ENCODE measurements around the gene KIAA0513. TPM values are rescaled to one million over a fixed set of nuclear protein-coding genes. Genes with fewer than 3 reads are reported as not detected.

Gene KIAA0513, protein sequence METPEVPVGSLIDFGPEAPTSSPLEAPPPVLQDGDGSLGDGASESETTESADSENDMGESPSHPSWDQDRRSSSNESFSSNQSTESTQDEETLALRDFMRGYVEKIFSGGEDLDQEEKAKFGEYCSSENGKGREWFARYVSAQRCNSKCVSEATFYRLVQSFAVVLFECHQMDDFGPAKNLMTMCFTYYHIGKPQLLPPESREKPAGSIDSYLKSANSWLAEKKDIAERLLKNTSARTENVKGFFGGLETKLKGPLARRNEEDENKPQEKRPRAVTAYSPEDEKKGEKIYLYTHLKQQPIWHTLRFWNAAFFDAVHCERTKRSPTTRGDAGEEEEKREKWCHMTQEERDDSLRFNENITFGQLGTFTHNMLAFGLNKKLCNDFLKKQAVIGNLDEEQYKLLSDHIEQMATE
- 4.8 TPM for polyA plus RNA-seq (ENCODE audit: insufficient read length)
- long read RNA-seq, donor 1, full-length matches to known transcripts, result 2 of 2 reads
- long read RNA-seq, donor 1, partial matches to known transcripts, result 0 of 2 reads
- long read RNA-seq, donor 1, other reads (novel, unspliced or antisense), result 0 of 2 reads
- long read RNA-seq, donor 2, result 0 reads
- long read RNA-seq, donor 3, partial matches to known transcripts, result 0 of 1 reads
- long read RNA-seq, donor 3, other reads (novel, unspliced or antisense), result 0 of 1 reads
- long read RNA-seq, donor 4, result 0 reads
- long read RNA-seq, donor 5, full-length matches to known transcripts, result 1 of 1 reads
- long read RNA-seq, donor 5, partial matches to known transcripts, result 0 of 1 reads
- long read RNA-seq, donor 5, other reads (novel, unspliced or antisense), result 0 of 1 reads
- long read RNA-seq, donor 6, full-length matches to known transcripts, result 1 of 1 reads
- long read RNA-seq, donor 6, partial matches to known transcripts, result 0 of 1 reads
- long read RNA-seq, donor 6, other reads (novel, unspliced or antisense), result 0 of 1 reads
- long read RNA-seq, donor 7, full-length matches to known transcripts, result 1 of 1 reads
- long read RNA-seq, donor 7, partial matches to known transcripts, result 0 of 1 reads
- long read RNA-seq, donor 7, other reads (novel, unspliced or antisense), result 0 of 1 reads
- long read RNA-seq, donor 8, result 0 reads

DNA sequence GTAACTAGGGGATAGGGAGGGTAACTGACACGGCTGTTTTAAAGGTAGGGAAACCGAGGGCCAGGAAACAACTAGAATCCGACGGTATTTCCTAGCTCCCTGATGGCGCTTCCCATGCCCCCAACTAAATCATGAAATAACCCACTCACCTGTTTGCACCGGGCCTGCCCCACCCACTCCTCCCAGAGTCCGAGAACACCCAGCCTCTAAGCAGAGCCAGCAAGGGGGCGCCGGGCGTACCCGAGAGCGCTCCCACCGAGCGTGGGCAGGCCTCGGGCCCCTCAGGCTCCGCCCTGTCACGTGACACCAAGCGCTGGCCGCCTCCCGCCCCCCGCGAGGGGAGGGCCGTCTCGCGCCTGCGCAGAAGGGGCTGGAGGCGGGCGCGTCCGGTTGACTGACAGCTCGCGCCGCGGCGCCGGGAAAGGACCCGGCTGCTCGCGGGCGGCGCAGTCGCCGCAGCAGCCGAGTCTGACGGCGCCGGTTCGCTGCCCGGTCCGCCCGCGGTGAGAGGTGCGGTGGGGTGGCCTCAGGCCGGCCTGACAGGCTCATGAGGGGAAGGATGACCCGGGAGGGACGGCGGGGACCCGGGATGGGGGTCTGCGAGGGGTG, at the start of gene KIAA0513:
Gene KIAA0513 (plus strand): TSS at position 447 of the 609 bp plus-strand sequence. CDS start 39,277 bp downstream, outside the sequence.
- DNase-seq, result peak; percentile 95

DNA sequence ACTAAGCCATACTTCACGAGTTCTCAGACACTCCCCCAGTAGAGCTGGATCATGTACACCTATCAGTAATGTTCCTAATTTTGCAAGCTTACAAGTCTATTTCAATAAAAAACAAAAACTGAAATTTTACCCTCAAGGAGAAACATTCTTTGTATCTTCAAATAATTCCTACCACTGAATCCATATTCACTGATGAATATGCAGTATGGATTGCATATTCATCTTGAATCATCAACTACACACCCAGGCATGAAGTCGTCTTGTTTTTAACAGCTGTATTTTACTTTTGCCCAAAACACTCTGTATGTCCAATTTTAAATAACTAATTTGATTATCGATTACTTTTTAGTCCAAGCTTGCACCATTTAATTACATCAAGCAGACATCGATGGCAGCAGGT, 48.1 kb upstream of the KIAA0513 start:
- no peak for DNase-seq

DNA sequence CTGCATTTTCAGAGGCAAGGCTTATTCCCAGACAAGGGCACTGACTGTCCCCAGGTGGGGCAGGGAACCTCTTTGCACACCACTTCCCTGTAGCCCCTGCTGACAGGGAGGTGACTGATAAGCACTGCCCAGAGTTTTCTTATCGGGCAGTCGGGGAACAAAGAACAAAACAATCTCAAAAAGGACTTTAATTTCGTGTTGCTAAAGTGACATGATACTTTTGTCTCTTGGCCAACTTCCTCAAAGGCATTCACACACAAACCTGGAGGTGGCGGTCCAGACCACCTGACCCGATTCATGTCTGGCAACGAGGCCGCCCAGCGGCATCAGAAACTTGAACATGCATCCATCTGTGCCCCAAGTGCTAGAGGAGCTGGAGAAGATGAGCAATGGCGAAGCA, 45.2 kb upstream of the KIAA0513 start:
- no peak for DNase-seq

DNA sequence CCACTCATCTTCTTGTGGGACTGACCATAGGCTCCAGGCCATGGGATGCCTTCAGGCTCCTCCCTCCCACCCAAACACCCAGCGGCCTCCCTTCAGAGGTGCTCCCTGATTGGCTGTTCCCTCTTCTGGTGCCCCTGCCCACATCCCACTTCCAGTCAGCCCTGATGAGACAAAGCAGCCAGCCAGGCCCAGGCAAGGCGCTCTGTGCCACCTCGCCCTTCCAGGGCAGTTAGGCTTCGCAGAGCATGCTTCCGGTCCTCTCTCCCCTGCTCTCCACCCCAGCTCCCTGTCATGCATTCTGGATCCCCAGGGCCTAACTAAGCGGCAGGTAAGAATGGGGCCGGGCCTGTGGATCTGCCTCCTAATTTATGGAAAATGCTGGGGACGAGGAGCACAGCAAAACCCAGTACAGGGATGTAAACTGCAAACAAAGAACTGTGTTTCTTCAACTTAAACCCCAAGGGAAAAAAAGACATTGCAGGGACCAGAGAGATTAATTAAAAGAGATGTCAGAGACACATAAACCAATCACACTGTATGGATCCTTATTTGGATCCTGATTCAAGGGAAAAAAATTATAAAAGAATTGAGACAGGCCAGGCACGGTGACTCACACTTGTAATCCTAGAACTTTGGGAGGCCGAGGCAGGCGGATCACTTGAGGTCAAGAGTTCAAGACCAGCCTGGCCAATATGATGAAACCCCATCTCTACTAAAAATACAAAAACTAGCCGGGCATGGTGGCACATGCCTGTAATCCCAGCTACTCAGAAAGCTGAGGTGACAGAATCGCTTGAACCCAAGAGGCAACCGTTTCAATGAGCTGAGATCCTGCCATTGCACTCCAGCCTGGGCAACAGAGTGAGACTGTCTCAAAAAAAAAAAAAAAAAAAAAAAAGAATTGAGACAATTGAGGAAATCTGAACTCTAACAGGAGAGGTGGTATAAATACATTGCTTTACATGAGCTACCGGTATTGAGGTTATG, 42.2 kb upstream of the KIAA0513 start:
- no peak for DNase-seq

DNA sequence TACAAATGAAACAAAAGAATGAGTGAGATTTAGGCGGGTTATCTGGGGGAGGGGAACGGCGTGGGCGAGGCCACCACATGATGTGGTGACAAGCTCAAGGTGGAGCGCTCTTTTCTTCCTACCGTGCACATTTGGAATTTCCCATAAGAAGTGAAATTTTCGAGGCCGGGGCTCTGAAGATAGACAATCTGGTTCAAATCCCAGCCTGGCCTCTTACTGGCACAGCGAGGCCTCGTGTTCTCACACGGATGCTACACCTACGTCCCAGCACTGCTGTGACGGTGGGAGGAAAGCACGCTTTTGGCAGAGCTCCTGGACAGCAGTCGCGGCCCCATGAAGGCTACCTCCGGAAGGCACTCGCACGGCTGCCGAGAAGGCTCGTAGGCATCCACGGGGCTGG, 41.5 kb upstream of the KIAA0513 start:
- no peak for DNase-seq

DNA sequence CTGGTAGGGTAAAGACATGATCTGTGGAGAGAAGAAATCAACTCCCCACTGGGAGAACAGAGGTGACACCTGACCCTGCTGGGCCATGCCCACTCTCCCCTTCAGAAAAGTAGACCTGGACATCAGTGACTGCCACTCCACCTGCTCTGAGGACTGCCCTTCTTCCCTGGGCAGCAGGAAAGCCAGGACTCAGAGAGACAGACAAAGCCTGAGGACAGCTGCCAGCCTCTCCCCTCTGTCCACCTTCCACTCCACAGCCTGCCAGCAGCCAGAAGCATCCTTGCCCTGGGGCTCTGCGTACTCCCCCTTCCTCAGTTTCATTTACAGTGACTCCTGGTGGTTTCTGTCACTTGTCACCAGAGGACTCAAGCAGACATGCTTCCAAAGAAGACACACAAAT, 40.7 kb upstream of the KIAA0513 start:
- DNase-seq, result no peak

DNA sequence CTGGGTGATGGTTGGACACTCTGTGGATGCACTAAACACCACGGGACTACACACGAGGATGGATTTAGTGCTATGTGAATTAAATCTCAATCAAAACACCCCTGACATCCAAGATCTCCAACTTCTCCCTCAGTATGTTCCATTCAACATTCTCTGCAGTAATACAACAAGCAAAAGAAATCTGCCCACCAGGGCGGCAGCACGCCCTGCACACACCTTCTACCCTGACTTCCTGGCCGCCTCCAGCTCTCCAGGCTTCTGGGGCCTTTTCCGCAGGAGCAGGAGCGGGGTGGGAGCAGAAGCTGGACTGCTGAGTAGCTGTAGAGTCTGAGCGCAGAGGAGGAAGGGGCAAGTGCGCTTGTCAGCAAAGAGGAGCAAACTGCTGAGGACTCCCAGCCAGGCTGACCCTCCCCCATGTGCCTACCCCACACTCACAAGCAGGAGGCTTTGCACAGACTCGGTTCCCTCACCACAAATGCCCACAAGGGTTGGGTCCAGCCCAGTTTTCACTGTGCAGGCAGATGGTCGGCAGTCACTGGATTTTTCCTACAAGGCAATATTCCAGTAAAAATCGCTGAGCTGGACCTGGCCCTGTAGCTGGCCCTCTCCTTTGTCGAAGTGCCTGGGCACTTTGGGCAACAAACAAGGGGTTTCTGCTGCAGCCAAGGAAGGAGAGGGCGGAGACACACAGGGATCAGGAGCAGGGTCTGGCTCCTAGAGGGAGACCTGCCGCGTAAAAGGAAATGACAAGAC, 39.1 kb upstream of the KIAA0513 start:
- no peak for DNase-seq

DNA sequence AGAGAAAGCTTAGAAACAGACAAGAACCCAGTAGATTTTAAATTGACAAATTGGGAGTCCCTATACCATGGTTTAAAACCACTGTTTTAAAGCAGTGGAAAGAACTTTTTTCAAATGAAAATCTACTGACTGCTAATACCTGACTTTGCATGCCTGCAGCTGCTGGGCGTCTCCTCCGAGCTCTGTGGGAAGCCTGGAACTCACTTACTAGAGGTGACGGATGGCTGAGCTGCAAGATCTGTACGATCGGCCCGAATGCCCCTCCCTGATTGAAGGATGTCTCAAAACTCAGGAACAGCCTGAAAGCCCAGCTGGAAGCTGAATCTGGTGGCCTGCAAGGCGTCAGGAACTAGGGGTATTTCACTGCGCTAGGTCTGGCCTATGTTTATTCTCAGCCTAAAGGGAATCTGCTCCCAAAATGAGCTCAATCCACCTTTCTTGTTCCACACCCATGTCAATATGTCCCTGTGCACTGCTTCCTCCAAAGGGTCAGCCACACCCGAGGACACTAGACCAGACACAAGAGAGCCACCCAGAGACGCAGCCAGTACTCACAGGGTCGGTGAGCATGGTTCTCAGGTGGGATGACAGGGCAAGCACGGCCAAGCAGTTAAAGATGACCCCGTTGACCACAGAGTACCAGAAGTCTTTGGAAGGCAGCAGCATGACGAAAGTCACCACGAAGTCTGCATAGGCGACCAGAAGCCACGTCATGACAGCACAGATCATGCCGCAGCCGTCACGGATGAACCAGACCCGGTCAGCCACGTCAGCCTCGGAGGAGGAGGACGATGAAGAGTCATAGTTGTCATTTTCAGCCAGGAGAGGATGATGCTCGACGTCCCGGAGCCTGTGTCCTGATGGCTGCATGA, 37.6 kb upstream of the KIAA0513 start:
- no peak for DNase-seq

DNA sequence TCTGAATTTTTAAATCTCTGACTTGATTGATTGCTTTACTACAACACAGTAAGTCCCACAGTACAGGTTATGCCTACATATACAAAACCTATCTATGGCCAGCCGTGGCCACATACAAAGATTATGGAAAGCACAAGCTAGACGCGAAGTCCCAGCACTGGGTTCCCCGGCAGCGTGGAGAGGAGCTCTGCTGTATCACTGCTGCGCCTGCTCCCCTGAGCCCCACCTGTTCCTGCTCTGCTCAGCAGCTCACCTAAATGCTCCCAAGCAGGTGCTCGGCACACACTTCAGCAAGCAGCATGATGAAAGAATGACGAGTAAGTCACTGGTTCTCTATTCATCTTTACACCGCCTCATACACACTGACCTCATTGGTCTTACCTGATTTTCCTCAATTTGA, 36.8 kb upstream of the KIAA0513 start:
- DNase-seq, result no peak

DNA sequence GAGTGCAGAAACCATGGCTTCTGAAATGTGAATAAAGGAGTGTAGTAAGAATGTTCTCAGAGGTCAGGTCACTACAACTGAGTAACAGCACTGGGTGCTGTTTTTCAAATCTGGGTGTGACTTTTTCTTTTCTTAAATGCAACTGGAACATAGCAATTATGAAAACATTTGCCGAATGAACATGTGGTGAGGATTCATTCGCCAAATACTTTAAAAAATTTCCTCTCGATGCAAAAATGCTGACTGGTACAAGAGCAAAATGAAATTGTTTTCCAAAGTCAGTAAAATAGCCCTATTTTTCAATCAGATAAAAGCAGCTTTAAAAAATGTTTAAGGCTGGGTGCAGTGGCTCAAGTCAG, 34.9 kb upstream of the KIAA0513 start:
- no peak for DNase-seq

DNA sequence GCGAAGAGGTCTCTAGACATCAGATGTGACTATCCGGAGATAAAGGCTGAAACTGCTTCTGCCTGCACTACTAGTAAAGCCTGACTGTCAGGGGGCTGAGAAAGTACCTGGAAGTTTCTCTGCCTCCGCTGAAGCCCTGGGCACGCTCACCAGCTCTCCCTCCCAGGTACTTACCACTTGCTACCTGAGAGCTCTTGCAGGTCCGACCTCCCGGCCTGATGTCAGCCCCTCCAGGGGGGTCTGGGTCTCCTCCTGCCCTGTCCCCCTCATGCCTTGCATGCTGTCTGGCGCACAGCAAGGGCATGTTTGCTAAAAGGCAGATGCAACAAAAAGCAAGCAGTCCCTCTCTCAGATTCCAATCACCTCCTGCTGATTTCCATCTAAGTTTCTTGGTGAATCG, 33.7 kb upstream of the KIAA0513 start:
- no peak for DNase-seq

DNA sequence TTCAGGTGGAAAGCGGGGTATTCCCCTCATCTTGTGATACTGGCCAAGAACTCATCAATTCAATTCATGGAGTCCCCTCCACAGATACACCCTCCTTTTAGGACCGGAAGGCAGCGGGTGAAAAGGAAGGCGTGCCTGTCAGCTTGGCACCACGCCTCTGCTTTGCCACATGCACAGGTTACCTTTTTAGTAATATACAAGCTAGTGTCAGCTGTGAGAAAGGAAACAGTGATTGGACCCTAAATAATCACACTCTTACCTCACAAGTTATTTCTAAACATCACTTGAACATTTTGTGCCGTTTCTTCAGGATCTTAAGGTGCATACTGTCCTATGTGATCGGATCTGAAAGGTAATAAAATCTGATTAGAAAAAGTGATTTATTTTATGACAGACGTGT, 31.9 kb upstream of the KIAA0513 start:
- no peak for DNase-seq

DNA sequence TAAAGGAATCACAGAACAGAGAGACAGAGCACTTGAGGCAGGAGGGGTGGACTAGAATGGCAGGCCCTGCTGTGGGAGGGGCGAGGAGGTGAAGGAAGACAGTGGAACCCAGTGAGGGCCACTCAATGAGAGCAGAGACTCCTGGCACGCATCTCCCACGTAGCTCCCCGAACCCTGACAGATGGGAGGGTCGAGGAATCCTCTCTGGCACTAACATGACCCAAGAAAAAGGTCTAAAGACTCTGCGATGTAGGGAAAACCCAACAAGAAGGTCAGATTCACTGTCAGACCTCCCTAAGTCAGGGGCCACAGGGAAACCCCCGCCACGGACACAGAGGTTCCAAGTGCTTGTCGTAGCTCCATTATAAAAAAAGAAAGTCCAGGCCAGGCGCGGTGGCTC, 31.2 kb upstream of the KIAA0513 start:
- DNase-seq, result no peak

DNA sequence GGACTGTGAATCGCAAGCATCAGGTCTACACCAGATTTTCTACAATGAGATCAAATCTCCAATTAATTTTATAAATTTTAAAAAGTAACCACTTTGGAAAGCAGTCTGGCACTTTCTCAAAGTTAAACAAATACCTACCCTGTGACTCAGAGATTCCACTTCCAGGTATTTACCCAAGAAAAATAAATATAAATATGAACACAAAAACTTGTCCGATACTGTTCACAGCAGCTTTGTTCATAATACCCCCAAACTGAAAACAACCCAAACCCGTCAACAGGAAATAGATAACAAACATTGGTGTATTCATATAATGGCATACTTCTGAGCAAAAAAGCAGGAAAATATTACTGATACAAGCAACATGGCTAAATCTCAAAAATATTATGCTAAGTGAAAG, 28.4 kb upstream of the KIAA0513 start:
- no peak for DNase-seq

DNA sequence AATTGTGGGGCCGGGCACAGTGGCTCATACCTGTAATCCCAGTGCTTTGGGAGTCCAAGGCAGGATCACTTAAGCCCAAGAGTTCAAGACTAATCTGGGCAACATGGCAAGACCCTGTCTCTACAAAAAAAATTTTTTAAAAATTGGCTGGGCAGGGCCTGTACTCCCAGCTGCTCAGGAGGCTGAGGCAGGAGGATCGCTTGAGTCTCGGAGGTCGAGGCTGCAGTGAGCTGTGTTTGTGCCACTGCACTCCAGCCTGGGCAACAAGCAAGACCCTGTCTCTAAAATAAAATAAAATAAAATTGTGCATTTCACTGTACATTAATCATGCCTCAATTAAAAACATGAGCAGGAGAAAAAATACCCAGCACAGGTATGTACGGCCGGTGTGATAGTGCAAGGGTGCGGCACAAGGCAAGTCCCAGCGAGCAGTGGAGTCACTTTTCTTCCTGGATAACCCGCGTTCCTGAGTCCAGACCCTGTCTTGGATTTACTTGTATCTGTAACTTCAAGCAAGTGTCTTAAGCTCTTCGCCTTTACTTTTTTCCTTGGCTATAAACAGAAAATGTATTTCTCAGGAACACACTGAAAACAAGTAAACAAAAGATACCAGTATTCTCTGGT, 27.6 kb upstream of the KIAA0513 start:
- DNase-seq, result no peak

DNA sequence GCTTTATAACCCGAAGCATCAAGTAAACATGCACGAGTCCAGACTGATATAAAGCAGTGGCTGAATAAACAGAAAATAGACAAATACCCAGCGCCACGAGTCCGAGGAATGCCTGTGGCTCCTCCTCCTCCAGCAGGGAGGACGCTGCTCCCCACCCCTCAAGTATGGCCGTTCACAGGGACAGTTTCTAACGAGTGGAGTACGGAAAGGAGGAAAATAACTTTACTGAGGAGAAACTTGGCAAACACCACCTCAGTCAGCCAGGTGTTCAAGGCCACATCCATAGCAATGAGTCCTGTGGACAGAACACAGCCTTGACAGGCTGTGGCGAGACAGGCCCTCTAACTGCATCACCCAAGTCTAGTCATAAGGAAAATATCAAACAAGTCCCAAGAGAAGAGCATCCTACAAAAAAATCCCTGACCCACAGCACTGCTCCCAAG, 25.5 kb upstream of the KIAA0513 start:
- no peak for DNase-seq

DNA sequence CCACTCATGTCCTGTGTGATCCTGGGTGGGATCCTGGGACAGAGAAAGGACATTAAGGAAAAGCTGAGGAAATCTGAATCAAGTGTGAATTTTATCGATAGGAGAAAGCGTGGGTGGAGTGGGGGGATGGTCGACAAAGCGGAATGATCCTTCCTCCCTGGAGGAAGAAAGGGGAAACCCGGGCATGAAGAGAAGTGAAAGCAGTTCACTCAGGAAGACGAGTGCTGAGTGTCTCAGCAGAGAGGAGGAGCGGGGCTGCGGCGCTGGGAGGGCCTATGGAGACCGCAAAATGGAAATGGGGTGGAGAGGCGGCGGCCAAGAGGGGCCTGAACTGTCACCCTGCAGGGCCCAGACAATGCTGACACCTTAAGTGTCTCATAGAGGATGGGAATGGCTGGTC, 25.0 kb upstream of the KIAA0513 start:
- no peak for DNase-seq

DNA sequence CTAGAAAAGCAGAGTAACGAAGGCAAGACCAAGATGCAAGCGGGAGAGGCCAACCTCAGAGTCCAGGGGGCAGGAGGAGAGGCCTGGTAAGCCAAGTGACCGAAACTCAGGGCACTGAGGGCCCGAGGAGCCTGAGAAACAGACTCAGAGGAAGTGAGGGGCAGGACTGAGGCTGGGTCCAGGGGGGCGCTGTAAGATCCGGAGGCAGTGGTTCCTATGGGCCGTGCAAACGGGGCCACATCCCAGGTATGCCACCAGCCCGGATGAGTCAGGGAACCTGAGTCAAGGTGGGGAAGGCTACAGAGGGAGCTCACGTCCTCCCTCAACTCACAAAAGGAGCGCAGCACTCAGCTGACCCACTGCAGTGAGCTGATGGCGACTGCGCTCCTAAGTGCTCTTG, 24.5 kb upstream of the KIAA0513 start:
- DNase-seq, result no peak
